ENCODE measurements around the gene PARP2.
A peak's percentile ranks its signal among the peaks of the same experiment; 100 is the strongest.
"Not testable (repeated sequence)": the region's sequence is repeated elsewhere in the genome, so short reads cannot be mapped to it uniquely, and the experiment has no call there.

Gene PARP2

GRCh38 chr14:20347747-20348146 lies 4.3 kb downstream of the PARP2 start:
- DNase-seq (ENCODE audit: low spot score): no peak

DNA sequence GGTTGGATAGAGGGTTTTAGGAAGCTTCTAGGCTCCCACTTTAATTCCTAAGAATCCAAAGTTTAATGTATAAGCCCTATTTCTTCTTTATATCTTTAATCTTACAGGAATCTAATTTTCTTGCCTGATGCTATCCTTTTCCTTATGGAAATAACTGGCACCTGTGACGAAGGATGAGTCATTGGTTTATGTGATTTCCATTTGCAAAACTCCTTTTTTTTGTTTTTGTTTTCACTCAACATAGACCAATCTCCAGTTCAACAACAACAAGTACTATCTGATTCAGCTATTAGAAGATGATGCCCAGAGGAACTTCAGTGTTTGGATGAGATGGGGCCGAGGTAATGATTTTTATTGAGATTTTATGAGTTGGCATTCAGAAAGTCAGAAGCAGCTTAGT lies 6.8 kb downstream of the PARP2 start:
- DNase-seq (ENCODE audit: low spot score): no peak

- DNase-seq (ENCODE audit: low spot score): no peak
Measured at GRCh38 chr14:20350860-20351259, 7.4 kb downstream of the PARP2 start.

- no peak for DNase-seq (ENCODE audit: low spot score)
Measured at GRCh38 chr14:20356422-20356821, 13.0 kb downstream of the PARP2 start.

- not testable (repeated sequence) for DNase-seq (ENCODE audit: low spot score)
Measured at GRCh38 chr14:20358474-20358873, 15.0 kb downstream of the PARP2 start.

DNA sequence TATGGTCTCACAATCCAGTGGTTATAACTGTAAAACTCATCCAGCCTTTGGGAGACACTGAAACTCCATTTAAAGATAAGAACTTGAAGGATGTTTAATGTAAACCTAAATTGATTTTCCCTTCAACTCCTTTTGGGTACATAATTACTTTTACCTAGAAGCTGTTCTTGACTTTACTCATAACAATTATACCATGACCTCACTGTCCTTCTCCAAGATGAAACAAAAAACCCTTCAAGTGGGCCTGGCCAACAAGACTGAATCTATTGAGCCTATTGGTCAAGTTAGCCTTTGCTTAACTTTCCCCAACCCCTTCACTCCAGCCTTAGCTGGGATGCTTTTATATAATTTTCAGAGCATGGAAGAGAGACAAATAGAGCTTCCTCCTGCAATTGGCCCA lies 22.5 kb downstream of the PARP2 start:
- no peak for DNase-seq (ENCODE audit: low spot score)

GRCh38 chr14:20372796-20373195 lies 29.4 kb downstream of the PARP2 start:
- no peak for DNase-seq (ENCODE audit: low spot score)

DNA sequence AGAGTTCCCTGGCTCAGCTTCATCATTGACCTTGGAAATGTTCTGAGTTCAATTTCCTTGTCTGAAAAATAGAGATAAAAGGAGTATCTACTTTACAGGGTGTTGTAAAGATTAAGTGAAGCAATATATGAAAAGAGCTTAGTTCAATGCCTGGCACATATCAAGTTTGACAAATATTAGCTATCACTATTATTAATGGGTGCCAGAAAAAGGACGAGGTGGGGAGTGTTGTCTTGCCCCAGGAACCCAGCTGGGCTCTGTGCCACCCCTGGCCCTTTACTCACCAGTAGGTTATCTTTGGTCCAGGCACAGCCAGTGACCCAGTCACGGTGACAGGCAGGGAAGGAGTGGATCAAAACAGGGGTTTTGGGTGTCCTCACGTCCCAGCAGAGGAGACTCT lies 32.0 kb downstream of the PARP2 start:
- no peak for DNase-seq (ENCODE audit: low spot score)

DNA sequence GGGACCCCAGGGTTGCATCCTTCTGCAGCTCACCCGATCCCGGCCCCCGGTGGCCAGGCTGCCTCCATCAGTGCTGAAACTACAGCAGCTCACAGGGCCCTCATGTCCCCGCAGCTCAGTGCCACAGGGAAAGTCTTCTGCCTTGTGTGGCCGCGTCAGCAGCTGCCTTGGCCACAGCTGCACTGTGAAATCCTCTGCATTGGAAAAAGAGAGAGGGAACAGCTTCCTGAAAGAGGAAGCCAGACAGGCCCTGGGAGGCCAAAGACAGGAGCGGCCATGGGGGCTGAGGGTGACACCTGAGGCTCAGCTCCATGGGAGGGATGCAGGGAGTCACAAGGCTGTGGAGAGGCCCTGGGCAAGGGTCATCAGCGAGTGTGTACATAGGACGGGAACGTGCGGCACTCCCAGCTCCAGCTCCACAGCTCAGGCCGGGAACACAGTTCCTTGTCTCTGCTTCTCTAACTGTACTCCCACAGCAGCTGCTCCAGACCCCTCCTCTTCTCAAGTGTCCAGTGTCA lies 32.7 kb downstream of the PARP2 start:
- DNase-seq (ENCODE audit: low spot score): no peak

- DNase-seq (ENCODE audit: low spot score): no peak
Measured at GRCh38 chr14:20377171-20377570, 33.7 kb downstream of the PARP2 start.

- DNase-seq (ENCODE audit: low spot score): no peak
Measured at GRCh38 chr14:20379743-20380142, 36.3 kb downstream of the PARP2 start.

DNA sequence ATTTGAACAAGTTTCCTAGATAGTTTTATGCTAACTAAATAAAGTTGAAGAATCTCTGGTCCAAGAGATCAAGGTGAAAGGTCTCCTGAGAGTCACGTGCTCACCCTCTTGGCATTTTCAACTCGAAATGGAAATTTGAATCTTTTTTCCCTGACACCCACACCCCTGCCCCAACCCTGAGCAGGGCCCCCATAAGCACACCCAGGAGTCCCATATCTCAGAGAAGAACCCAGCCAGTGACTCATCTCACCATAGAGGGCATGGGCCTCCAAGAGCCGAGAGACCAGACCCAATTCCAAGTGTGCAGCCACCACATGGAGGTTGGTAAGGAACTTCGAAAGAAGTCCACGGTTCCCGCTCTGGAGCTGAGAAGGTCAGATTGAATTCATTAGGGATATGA lies 37.2 kb downstream of the PARP2 start:
- DNase-seq (ENCODE audit: low spot score): no peak

DNA sequence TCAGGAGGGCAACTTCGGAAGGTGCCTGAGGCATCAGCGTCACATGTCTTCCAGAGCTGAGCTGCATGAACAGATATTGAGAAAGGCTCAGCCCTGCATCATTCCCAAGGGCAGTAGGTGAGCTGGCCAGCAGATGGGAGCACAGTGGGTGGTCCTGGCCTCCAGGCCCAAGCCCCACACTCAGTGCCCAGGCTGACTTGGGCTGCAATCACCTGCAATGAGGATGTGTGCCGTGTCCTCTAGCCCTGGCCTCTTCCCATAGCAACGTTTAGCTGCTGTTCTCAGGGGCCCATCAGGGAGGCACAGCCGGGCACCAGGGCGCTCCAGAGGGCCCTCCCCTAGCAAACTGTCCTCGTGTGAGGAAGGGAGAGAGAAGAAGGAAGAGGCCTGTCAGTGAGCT lies 37.9 kb downstream of the PARP2 start:
- DNase-seq (ENCODE audit: low spot score): no peak

DNA sequence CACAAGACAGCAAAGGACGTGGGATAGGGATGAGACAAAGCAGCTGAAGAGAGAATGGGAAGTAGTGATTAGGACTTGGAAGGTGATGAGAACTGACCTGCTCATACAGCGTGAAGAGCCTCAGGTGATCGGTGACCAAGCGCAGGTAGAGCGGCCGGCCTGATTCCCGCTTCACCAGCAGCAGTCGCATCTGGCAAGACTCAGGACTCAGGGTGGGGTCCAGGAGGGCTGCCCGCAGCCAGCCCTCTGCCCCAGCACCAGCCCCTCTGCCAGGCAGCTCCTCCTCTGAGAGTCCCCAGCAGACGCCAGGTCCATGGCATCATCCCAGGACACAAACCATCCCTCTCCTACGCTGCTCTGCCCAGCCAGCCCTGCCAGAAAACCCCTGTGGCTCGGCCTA lies 39.1 kb downstream of the PARP2 start:
- no peak for DNase-seq (ENCODE audit: low spot score)

DNA sequence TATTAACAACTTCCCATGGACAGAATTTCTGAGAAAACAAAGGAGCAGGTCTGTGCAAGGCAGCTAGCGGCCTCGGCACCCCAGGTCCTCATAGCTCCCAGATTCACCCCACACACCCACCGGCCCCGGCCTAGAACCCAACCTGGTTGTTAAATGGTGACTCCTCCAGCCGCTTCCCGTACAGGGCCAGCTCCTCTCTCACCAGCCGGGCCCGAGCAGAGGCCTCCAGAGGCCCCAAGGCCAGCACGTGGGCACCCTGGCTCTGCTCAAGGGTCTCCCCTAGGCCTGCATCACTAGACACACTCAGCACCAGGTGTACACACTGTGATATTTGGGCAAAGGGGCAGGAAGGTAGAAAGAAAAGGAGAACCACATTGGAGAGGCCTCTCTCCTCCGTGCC lies 39.6 kb downstream of the PARP2 start:
- no peak for DNase-seq (ENCODE audit: low spot score)

GRCh38 chr14:20383636-20384035 lies 40.2 kb downstream of the PARP2 start:
- DNase-seq (ENCODE audit: low spot score): no peak

- no peak for DNase-seq (ENCODE audit: low spot score)
Measured at GRCh38 chr14:20384321-20384720, 40.9 kb downstream of the PARP2 start.

DNA sequence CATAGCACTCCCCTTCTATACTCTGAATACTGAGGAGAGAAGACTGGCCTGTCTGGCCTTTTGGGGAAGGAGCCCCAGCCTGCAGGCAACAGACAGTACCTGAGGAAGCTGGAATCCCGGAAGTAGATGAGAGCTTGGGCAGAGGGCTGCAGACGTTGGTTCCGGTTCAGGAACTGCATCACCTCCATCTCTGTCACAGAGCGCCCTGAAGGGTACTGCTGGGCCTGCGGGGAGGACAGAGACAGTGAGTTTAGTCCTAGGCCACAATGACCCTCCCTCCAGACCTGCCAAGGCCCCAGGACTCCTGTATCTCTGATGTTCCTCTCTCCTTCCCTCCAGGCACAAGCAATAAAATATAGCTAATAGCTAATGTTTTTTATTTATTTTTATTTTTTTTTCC lies 41.5 kb downstream of the PARP2 start:
- DNase-seq (ENCODE audit: low spot score): no peak

DNA sequence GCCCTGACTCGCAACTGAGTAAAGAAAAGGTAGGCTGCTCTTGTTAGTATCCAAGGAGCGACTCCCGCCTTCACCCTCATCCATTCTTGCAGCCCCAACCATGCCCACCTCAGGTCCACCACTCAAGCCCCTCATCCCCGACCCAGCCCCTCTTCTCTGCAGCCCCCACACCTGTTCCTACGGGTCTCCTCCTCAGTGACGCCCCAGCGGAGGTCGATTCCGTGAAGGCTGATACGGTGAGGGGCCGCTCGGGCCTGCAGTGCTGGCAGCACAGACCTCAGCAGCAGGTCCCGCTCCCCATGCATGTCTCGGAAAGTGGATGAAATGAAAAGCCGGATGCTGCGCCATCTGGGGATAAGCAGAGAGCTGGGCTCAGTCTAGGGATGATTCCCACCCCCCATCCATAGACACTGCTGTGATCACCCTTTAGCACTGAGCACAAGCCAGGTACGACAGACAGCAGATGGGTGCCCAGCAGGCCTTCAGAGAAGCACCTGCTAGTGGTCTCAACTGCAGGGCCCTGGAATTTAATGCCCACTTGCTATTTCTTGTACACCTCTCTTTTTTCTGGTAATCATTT lies 42.9 kb downstream of the PARP2 start:
- peak; percentile 25 for DNase-seq (ENCODE audit: low spot score)

DNA sequence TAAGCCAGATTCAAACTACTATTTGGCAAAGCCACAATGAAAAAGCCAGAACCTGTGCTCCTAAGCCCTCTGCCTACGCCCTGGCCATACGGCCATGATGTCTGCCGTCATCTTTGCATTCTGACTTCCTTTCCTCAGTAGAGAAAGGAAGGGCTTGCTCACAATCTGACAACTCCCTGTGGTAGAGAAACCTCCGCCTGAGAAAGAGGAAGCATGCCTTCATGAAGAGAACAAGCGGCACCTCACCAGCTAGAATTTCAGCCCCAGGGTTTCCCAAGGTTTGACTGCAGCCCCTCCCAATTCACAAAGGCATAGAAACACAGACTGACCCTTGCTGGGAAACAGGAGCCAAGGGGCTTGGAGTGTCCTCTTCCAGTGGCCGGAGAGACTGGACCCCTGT lies 44.1 kb downstream of the PARP2 start:
- no peak for DNase-seq (ENCODE audit: low spot score)

GRCh38 chr14:20388159-20388558 lies 44.7 kb downstream of the PARP2 start:
- no peak for DNase-seq (ENCODE audit: low spot score)

GRCh38 chr14:20391505-20391904 lies 48.1 kb downstream of the PARP2 start:
- no peak for DNase-seq (ENCODE audit: low spot score)

- DNase-seq (ENCODE audit: low spot score): no peak
Measured at GRCh38 chr14:20397511-20397910, 54.1 kb downstream of the PARP2 start.

DNA sequence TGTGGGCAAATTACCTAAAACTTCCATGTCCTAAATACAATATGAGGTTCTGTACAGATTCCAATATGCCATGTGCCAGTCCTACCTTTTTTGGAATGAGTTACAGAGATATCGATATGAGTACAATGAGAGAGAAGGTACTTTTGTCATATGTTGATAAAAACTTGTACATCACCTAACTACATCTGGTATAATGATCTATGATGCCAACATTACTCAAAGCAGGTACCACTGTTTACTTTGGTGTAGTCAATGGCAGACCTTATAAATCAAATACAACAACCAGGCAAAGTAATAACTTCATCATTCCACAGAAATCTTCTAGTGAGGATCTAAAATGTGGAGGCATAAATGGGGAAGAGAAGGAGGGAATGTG lies 57.1 kb downstream of the PARP2 start:
- no peak for DNase-seq (ENCODE audit: low spot score)

Data from Ammon's horn (tissue), 1 donor.